Suprapubic skin (tissue), 4 donors: Measurements from ENCODE around the gene ZNF407.

Experiments
- EP300 ChIP-seq: sonication (generic); formaldehyde crosslinking; IDR thresholded peaks from one replicate; pipeline ENCODE4 v1.6.1; 2017; ENCODE audit warnings: antibody characterized with exemption
- POLR2A ChIP-seq, 2 donors: fragments of 450-650 bp; IDR thresholded peaks; one replicate each; pipeline ENCODE4 v1.6.1; 2017; ENCODE audit warnings: antibody characterized with exemption in 2 of 2, mild to moderate bottlenecking in 2 of 2, moderate library complexity in 2 of 2
- POLR2AphosphoS5 ChIP-seq, 3 donors: sonication (generic); formaldehyde crosslinking; IDR thresholded peaks; one replicate each; pipeline ENCODE4 v1.6.1; 2017; ENCODE audit warnings: antibody characterized with exemption in 3 of 3
- TF ChIP-seq, protein P1 (sequence below), 2 donors: fragments of 200-600 bp in 1 of 2; fragments of 450-650 bp in 1 of 2; sonication (generic) in 1 of 2; IDR thresholded peaks; one replicate each; pipeline ENCODE4 v1.5.1; 2016 to 2019; ENCODE audit warnings: antibody characterized with exemption in 2 of 2, mild to moderate bottlenecking in 1 of 2, moderate library complexity in 1 of 2

DNA sequence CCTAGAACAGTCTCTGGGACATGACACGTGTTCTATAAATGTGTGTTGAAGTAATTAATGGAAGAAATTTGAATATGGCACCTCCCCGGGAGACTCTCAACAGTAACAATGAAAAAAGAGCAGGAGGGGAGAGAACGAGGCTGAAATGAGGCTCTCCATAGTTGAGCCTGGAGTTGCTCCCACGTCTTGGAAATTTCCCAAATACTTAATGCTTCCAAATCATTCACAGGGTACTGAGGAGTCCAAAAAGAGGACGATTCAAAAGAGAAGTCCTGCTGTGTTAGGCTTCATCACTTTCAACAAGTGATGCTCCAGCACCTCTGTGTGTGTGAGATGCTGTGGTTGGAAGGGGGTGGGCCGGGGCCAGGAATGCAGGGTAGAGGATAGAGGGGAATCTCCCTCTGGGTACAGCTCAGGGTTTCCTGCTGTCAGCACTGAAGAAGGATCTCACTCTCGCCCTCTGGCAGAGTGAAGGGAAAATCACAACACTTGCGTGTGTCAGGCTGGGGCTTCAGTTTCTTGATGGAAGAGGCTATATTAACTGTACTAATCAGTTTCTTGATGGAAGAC lies 18.1 kb upstream of the ZNF407 start:
- TF ChIP-seq, protein P1, sequence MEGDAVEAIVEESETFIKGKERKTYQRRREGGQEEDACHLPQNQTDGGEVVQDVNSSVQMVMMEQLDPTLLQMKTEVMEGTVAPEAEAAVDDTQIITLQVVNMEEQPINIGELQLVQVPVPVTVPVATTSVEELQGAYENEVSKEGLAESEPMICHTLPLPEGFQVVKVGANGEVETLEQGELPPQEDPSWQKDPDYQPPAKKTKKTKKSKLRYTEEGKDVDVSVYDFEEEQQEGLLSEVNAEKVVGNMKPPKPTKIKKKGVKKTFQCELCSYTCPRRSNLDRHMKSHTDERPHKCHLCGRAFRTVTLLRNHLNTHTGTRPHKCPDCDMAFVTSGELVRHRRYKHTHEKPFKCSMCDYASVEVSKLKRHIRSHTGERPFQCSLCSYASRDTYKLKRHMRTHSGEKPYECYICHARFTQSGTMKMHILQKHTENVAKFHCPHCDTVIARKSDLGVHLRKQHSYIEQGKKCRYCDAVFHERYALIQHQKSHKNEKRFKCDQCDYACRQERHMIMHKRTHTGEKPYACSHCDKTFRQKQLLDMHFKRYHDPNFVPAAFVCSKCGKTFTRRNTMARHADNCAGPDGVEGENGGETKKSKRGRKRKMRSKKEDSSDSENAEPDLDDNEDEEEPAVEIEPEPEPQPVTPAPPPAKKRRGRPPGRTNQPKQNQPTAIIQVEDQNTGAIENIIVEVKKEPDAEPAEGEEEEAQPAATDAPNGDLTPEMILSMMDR (IDR thresholded peaks at IDR 0.05): no peak
- no peak for TF ChIP-seq EP300
- no peak for TF ChIP-seq POLR2A (IDR thresholded peaks at IDR 0.05)
- TF ChIP-seq POLR2AphosphoS5 (IDR thresholded peaks at IDR 0.05): no peak
